ENCODE results near the gene TNNT2.

Gene TNNT2

DNA sequence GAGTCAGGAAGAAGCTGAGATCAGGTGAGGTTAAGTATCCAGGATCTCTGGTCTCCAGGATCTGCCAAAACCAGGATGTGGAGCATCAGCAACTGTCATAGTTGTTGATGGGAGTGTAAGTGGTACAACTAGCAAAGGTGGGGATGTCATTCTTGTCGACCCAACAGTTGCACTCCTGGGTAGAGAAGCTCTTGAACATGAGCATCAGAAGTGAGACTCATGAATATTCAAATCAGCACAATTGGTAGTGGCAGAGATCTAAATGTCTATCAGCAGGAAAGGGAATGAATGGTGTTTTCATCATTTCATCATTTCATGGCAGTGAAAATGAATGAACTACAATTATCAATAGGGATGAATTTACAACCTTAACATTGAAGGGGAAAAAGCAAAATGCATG, 25.9 kb upstream of the TNNT2 start:
- TF ChIP-seq, protein P1, sequence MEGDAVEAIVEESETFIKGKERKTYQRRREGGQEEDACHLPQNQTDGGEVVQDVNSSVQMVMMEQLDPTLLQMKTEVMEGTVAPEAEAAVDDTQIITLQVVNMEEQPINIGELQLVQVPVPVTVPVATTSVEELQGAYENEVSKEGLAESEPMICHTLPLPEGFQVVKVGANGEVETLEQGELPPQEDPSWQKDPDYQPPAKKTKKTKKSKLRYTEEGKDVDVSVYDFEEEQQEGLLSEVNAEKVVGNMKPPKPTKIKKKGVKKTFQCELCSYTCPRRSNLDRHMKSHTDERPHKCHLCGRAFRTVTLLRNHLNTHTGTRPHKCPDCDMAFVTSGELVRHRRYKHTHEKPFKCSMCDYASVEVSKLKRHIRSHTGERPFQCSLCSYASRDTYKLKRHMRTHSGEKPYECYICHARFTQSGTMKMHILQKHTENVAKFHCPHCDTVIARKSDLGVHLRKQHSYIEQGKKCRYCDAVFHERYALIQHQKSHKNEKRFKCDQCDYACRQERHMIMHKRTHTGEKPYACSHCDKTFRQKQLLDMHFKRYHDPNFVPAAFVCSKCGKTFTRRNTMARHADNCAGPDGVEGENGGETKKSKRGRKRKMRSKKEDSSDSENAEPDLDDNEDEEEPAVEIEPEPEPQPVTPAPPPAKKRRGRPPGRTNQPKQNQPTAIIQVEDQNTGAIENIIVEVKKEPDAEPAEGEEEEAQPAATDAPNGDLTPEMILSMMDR (conservative IDR thresholded peaks at IDR 0.05; ENCODE audit: low read depth, low read length) = no peak
- Histone ChIP-seq H3K27ac (no peak overlapping the region), H3K4me3 (IDR thresholded peaks at IDR 0.05; ENCODE audit: insufficient read depth, low read depth, low read length) (no peak overlapping the region), H3K4me2 (no peak overlapping the region), H3K4me1 (ENCODE audit: low read depth, poor library complexity, severe bottlenecking) (no peaks in the 10 kb centered on the region), H3K9ac (no peak overlapping the region), H3K36me3 (ENCODE audit: insufficient read depth) (no peaks in the 10 kb centered on the region), H3K27me3 (ENCODE audit: insufficient read depth, low read depth) (peaks cover 9% of the 10 kb centered on the region), H3K79me2 (ENCODE audit: insufficient read depth, low read depth) (no peaks in the 10 kb centered on the region), H4K20me1 (ENCODE audit: insufficient read depth) (no peaks in the 10 kb centered on the region), H2AFZ (ENCODE audit: low read depth) (no peak overlapping the region)

DNA sequence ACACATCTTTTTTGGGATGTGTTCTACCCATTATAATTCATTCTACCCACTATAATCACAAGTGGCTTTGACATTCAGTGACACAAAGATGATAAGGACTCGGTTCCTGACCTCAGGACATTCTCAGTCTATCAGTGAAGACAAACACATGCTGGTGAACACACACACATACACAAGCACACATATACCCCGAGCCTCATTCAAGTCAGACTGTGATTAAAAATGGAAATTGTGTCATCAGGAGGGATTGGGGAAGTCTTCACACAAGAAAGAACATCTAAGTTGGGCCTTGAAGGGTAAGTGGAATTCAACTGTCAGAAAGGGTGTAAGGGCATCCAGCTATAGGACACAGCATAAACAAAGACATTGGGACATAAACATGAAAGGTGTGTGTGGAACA, 24.2 kb upstream of the TNNT2 start:
- no peaks in the 10 kb centered on the region for H3K4me1 ChIP-seq (ENCODE audit: low read depth, poor library complexity, severe bottlenecking)
- H3K79me2 ChIP-seq (ENCODE audit: insufficient read depth, low read depth) = no peaks in the 10 kb centered on the region
- H3K36me3 ChIP-seq (ENCODE audit: insufficient read depth) = no peaks in the 10 kb centered on the region
- TF ChIP-seq, protein P1 (conservative IDR thresholded peaks at IDR 0.05; ENCODE audit: low read depth, low read length) = no peak
- H3K4me2 ChIP-seq = no peak overlapping the region
- H4K20me1 ChIP-seq (ENCODE audit: insufficient read depth) = no peaks in the 10 kb centered on the region
- no peak overlapping the region for H2AFZ ChIP-seq (ENCODE audit: low read depth)
- H3K4me3 ChIP-seq (IDR thresholded peaks at IDR 0.05; ENCODE audit: insufficient read depth, low read depth, low read length) = no peak overlapping the region
- peaks cover 9% of the 10 kb centered on the region for H3K27me3 ChIP-seq (ENCODE audit: insufficient read depth, low read depth)
- no peak overlapping the region for H3K9ac ChIP-seq
- H3K27ac ChIP-seq = no peak overlapping the region

DNA sequence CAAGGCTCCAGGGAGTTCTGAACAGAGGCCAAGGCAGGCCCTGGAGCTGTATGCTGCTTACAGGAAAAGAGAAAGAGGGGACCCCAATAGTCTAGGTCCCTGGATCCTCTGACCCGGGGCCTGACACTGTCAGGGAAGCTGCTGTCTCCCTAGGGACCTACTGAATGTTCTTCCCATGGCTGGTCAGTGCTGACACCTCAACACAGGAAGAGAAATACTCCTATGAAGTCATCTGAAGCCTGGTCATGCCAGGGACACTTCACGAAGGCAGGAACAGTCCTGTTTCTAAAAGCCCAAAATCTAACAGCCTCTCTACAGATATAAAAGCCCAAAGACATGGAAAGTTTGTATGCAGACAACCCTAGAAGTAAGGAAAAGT, 23.4 kb upstream of the TNNT2 start:
- peaks cover 9% of the 10 kb centered on the region for H3K27me3 ChIP-seq (ENCODE audit: insufficient read depth, low read depth)
- H3K4me2 ChIP-seq = no peak overlapping the region
- no peaks in the 10 kb centered on the region for H3K79me2 ChIP-seq (ENCODE audit: insufficient read depth, low read depth)
- H3K9ac ChIP-seq = no peak overlapping the region
- H3K4me3 ChIP-seq (IDR thresholded peaks at IDR 0.05; ENCODE audit: insufficient read depth, low read depth, low read length) = no peak overlapping the region
- TF ChIP-seq, protein P1 (conservative IDR thresholded peaks at IDR 0.05; ENCODE audit: low read depth, low read length) = no peak
- no peaks in the 10 kb centered on the region for H3K4me1 ChIP-seq (ENCODE audit: low read depth, poor library complexity, severe bottlenecking)
- H2AFZ ChIP-seq (ENCODE audit: low read depth) = no peak overlapping the region
- H4K20me1 ChIP-seq (ENCODE audit: insufficient read depth) = no peaks in the 10 kb centered on the region
- H3K27ac ChIP-seq = no peak overlapping the region
- no peaks in the 10 kb centered on the region for H3K36me3 ChIP-seq (ENCODE audit: insufficient read depth)

DNA sequence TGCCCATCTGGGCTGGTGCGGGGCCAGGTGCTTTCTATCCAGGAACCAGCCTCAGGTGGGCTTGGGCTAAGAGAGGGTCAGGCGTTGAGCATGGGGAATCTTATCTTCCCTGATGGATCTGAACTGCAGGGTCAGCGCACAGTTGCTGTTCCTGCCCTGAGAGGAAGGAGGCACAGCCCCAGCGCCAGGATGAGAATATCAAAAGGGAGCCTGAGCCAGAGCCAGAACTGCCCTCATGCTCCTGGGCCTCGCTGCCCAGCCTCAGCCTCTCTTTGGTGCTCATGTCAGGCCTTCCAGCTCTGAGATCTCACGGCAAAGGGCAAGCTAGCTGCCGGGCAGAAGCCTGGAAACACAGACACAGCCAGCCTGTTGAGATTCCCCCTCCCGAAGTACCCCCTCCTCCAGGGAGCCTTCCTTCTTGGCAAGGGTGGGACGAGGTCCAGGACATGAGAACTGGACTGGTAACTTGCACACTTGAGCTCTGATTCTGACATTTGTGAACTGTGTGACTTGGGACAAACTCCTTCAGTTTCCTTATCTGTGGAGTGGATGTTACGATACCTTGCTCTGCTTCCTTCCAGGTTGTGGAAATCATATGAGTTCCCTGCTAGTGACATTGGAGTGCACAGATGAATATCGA, 22.9 kb upstream of the TNNT2 start:
- Histone ChIP-seq H3K4me1 (ENCODE audit: low read depth, poor library complexity, severe bottlenecking) (no peaks in the 10 kb centered on the region), H3K79me2 (ENCODE audit: insufficient read depth, low read depth) (no peaks in the 10 kb centered on the region), H3K4me3 (IDR thresholded peaks at IDR 0.05; ENCODE audit: insufficient read depth, low read depth, low read length) (no peak overlapping the region), H4K20me1 (ENCODE audit: insufficient read depth) (no peaks in the 10 kb centered on the region), H3K36me3 (ENCODE audit: insufficient read depth) (no peaks in the 10 kb centered on the region), H3K27ac (no peak overlapping the region), H3K9ac (no peak overlapping the region), H3K27me3 (ENCODE audit: insufficient read depth, low read depth) (peaks cover 9% of the 10 kb centered on the region), H2AFZ (ENCODE audit: low read depth) (no peak overlapping the region), H3K4me2 (no peak overlapping the region)
- TF ChIP-seq, protein P1 (conservative IDR thresholded peaks at IDR 0.05; ENCODE audit: low read depth, low read length) = no peak
